Measurements from ENCODE around the gene WNT16.

WNT16 gene

GRCh38 chr7:121331048-121331447, 2.2 kb downstream of the WNT16 start:
- Histone ChIP-seq H3K27ac (ENCODE audit: low read depth, low read length) (no peak overlapping the region), H3K4me3 (ENCODE audit: low read depth, low read length) (no peak overlapping the region), H3K9ac (ENCODE audit: low read length) (no peak overlapping the region), H3K27me3 (ENCODE audit: control insufficient read depth, insufficient read depth, low read length) (peaks cover 49% of the 10 kb centered on the region), H3K4me1 (ENCODE audit: control insufficient read depth, insufficient read depth, low read length) (no peaks in the 10 kb centered on the region; the same call in 1 of the 2 replicates), H3K9me3 (ENCODE audit: control insufficient read depth, insufficient read depth, low read depth, low read length) (no peaks in the 10 kb centered on the region), H3K36me3 (ENCODE audit: control insufficient read depth, insufficient read depth, low read length) (no peaks in the 10 kb centered on the region)

- Histone ChIP-seq H3K4me1 (ENCODE audit: control insufficient read depth, insufficient read depth, low read length) (no peaks in the 10 kb centered on the region; the same call in 1 of the 2 replicates), H3K36me3 (ENCODE audit: control insufficient read depth, insufficient read depth, low read length) (no peaks in the 10 kb centered on the region), H3K9ac (ENCODE audit: low read length) (no peak overlapping the region), H3K4me3 (ENCODE audit: low read depth, low read length) (no peak overlapping the region), H3K9me3 (ENCODE audit: control insufficient read depth, insufficient read depth, low read depth, low read length) (no peaks in the 10 kb centered on the region), H3K27me3 (ENCODE audit: control insufficient read depth, insufficient read depth, low read length) (peaks cover 49% of the 10 kb centered on the region), H3K27ac (ENCODE audit: low read depth, low read length) (no peak overlapping the region)
Measured at GRCh38 chr7:121331574-121331973, 2.8 kb downstream of the WNT16 start.

- Histone ChIP-seq H3K36me3 (ENCODE audit: control insufficient read depth, insufficient read depth, low read length) (no peaks in the 10 kb centered on the region), H3K9ac (ENCODE audit: low read length) (no peak overlapping the region), H3K4me3 (ENCODE audit: low read depth, low read length) (no peak overlapping the region), H3K27ac (ENCODE audit: low read depth, low read length) (no peak overlapping the region), H3K9me3 (ENCODE audit: control insufficient read depth, insufficient read depth, low read depth, low read length) (no peaks in the 10 kb centered on the region), H3K4me1 (ENCODE audit: control insufficient read depth, insufficient read depth, low read length) (no peaks in the 10 kb centered on the region), H3K27me3 (ENCODE audit: control insufficient read depth, insufficient read depth, low read length) (peaks cover 29% of the 10 kb centered on the region)
Measured at GRCh38 chr7:121334376-121334775, 5.6 kb downstream of the WNT16 start.

GRCh38 chr7:121334875-121335648, 6.3 kb downstream of the WNT16 start:
- H3K27ac ChIP-seq (ENCODE audit: low read depth, low read length): no peak overlapping the region
- H3K36me3 ChIP-seq (ENCODE audit: control insufficient read depth, insufficient read depth, low read length): no peaks in the 10 kb centered on the region
- H3K27me3 ChIP-seq (ENCODE audit: control insufficient read depth, insufficient read depth, low read length): peaks cover 22% of the 10 kb centered on the region
- H3K9ac ChIP-seq (ENCODE audit: low read length): no peak overlapping the region
- H3K9me3 ChIP-seq (ENCODE audit: control insufficient read depth, insufficient read depth, low read depth, low read length): no peaks in the 10 kb centered on the region
- H3K4me3 ChIP-seq (ENCODE audit: low read depth, low read length): no peak overlapping the region
- H3K4me1 ChIP-seq (ENCODE audit: control insufficient read depth, insufficient read depth, low read length): no peaks in the 10 kb centered on the region

- Histone ChIP-seq H3K9me3 (ENCODE audit: control insufficient read depth, insufficient read depth, low read depth, low read length) (no peaks in the 10 kb centered on the region), H3K36me3 (ENCODE audit: control insufficient read depth, insufficient read depth, low read length) (no peaks in the 10 kb centered on the region), H3K4me3 (ENCODE audit: low read depth, low read length) (no peak overlapping the region), H3K4me1 (ENCODE audit: control insufficient read depth, insufficient read depth, low read length) (no peaks in the 10 kb centered on the region), H3K27ac (ENCODE audit: low read depth, low read length) (no peak overlapping the region), H3K27me3 (ENCODE audit: control insufficient read depth, insufficient read depth, low read length) (peaks cover 7% of the 10 kb centered on the region), H3K9ac (ENCODE audit: low read length) (no peak overlapping the region)
Measured at GRCh38 chr7:121336579-121336978, 7.8 kb downstream of the WNT16 start.

GRCh38 chr7:121337398-121337797, 8.6 kb downstream of the WNT16 start:
- Histone ChIP-seq H3K9ac (ENCODE audit: low read length) (no peak overlapping the region), H3K4me1 (ENCODE audit: control insufficient read depth, insufficient read depth, low read length) (no peaks in the 10 kb centered on the region), H3K36me3 (ENCODE audit: control insufficient read depth, insufficient read depth, low read length) (no peaks in the 10 kb centered on the region), H3K4me3 (ENCODE audit: low read depth, low read length) (no peak overlapping the region), H3K27me3 (ENCODE audit: control insufficient read depth, insufficient read depth, low read length) (no peaks in the 10 kb centered on the region), H3K27ac (ENCODE audit: low read depth, low read length) (no peak overlapping the region), H3K9me3 (ENCODE audit: control insufficient read depth, insufficient read depth, low read depth, low read length) (no peaks in the 10 kb centered on the region)

- H3K27ac ChIP-seq (ENCODE audit: low read depth, low read length): no peak overlapping the region
- H3K36me3 ChIP-seq (ENCODE audit: control insufficient read depth, insufficient read depth, low read length): no peaks in the 10 kb centered on the region
- no peak overlapping the region for H3K9ac ChIP-seq (ENCODE audit: low read length)
- H3K4me3 ChIP-seq (ENCODE audit: low read depth, low read length): no peak overlapping the region
- H3K9me3 ChIP-seq (ENCODE audit: control insufficient read depth, insufficient read depth, low read depth, low read length): no peaks in the 10 kb centered on the region
- no peaks in the 10 kb centered on the region for H3K27me3 ChIP-seq (ENCODE audit: control insufficient read depth, insufficient read depth, low read length)
- H3K4me1 ChIP-seq (ENCODE audit: control insufficient read depth, insufficient read depth, low read length): no peaks in the 10 kb centered on the region
Measured at GRCh38 chr7:121339082-121339481, 10.3 kb downstream of the WNT16 start.

GRCh38 chr7:121341933-121342332, 13.1 kb downstream of the WNT16 start:
- Histone ChIP-seq H3K27me3 (ENCODE audit: control insufficient read depth, insufficient read depth, low read length) (no peaks in the 10 kb centered on the region), H3K4me1 (ENCODE audit: control insufficient read depth, insufficient read depth, low read length) (no peaks in the 10 kb centered on the region), H3K9me3 (ENCODE audit: control insufficient read depth, insufficient read depth, low read depth, low read length) (no peaks in the 10 kb centered on the region), H3K36me3 (ENCODE audit: control insufficient read depth, insufficient read depth, low read length) (peaks cover 9% of the 10 kb centered on the region), H3K4me3 (ENCODE audit: low read depth, low read length) (no peak overlapping the region), H3K9ac (ENCODE audit: low read length) (no peak overlapping the region), H3K27ac (ENCODE audit: low read depth, low read length) (no peak overlapping the region)

GRCh38 chr7:121342631-121343030, 13.8 kb downstream of the WNT16 start:
- Histone ChIP-seq H3K27ac (ENCODE audit: low read depth, low read length) (no peak overlapping the region), H3K27me3 (ENCODE audit: control insufficient read depth, insufficient read depth, low read length) (no peaks in the 10 kb centered on the region), H3K4me1 (ENCODE audit: control insufficient read depth, insufficient read depth, low read length) (no peaks in the 10 kb centered on the region), H3K9ac (ENCODE audit: low read length) (no peak overlapping the region), H3K9me3 (ENCODE audit: control insufficient read depth, insufficient read depth, low read depth, low read length) (no peaks in the 10 kb centered on the region), H3K36me3 (ENCODE audit: control insufficient read depth, insufficient read depth, low read length) (peaks cover 13% of the 10 kb centered on the region), H3K4me3 (ENCODE audit: low read depth, low read length) (no peak overlapping the region)

GRCh38 chr7:121343302-121343701, 14.5 kb downstream of the WNT16 start:
- Histone ChIP-seq H3K27ac (ENCODE audit: low read depth, low read length) (no peak overlapping the region), H3K36me3 (ENCODE audit: control insufficient read depth, insufficient read depth, low read length) (peaks cover 13% of the 10 kb centered on the region), H3K4me3 (ENCODE audit: low read depth, low read length) (no peak overlapping the region), H3K27me3 (ENCODE audit: control insufficient read depth, insufficient read depth, low read length) (no peaks in the 10 kb centered on the region), H3K9ac (ENCODE audit: low read length) (no peak overlapping the region), H3K4me1 (ENCODE audit: control insufficient read depth, insufficient read depth, low read length) (no peaks in the 10 kb centered on the region), H3K9me3 (ENCODE audit: control insufficient read depth, insufficient read depth, low read depth, low read length) (no peaks in the 10 kb centered on the region)

GRCh38 chr7:121344093-121344492, 15.3 kb downstream of the WNT16 start:
- Histone ChIP-seq H3K4me1 (ENCODE audit: control insufficient read depth, insufficient read depth, low read length) (no peaks in the 10 kb centered on the region), H3K9ac (ENCODE audit: low read length) (no peak overlapping the region), H3K9me3 (ENCODE audit: control insufficient read depth, insufficient read depth, low read depth, low read length) (no peaks in the 10 kb centered on the region), H3K4me3 (ENCODE audit: low read depth, low read length) (no peak overlapping the region), H3K27me3 (ENCODE audit: control insufficient read depth, insufficient read depth, low read length) (no peaks in the 10 kb centered on the region), H3K36me3 (ENCODE audit: control insufficient read depth, insufficient read depth, low read length) (peaks cover 13% of the 10 kb centered on the region), H3K27ac (ENCODE audit: low read depth, low read length) (no peak overlapping the region)
